Astrocyte (in vitro differentiated cells and primary cell): ENCODE measurements around the gene MGP. TPM values are rescaled to one million over a fixed set of nuclear protein-coding genes. Genes with fewer than 3 reads are reported as not detected.

Source experiments
- DNase-seq: peaks from one replicate; pipeline ENCODE4 v3.0.0-alpha.2; 2010; ENCODE audit warnings: low read depth
- FAIRE-seq: peaks from 2 replicates; lab custom pipeline; 2011; peaks lifted over from hg19 to GRCh38; lab: Jason Lieb, UNC
- H2AFZ ChIP-seq: 2 replicates; pipeline ENCODE4 v1.6.0; 2012; ENCODE audit warnings: low read depth, low read length, inconsistent platforms
- H3K27ac ChIP-seq: 2 replicates; pipeline ENCODE4 v1.5.1; 2011; ENCODE audit warnings: low read depth, low read length, inconsistent platforms
- H3K27me3 ChIP-seq: 2 replicates; pipeline ENCODE4 v1.6.0; 2011; ENCODE audit warnings: low read length, inconsistent platforms; ENCODE audit not compliant: insufficient read depth
- H3K36me3 ChIP-seq: 2 replicates; pipeline ENCODE4 v1.5.1; 2011; ENCODE audit warnings: low read length, inconsistent platforms; ENCODE audit not compliant: insufficient read depth
- H3K4me1 ChIP-seq: 2 replicates; pipeline ENCODE4 v1.5.1; 2011; ENCODE audit warnings: low read length, inconsistent platforms; ENCODE audit not compliant: insufficient read depth
- H3K4me2 ChIP-seq: 2 replicates; pipeline ENCODE4 v1.6.0; 2012; ENCODE audit warnings: low read length, inconsistent platforms
- H3K4me3 ChIP-seq: 2 replicates; pipeline ENCODE4 v1.5.1; 2011; ENCODE audit warnings: low read depth, mild to moderate bottlenecking, low read length, inconsistent platforms; ENCODE audit not compliant: insufficient read depth
- H3K79me2 ChIP-seq: 2 replicates; pipeline ENCODE4 v1.6.0; 2012; ENCODE audit warnings: mild to moderate bottlenecking, low read length, inconsistent platforms; ENCODE audit not compliant: insufficient read depth
- H3K9ac ChIP-seq: 2 replicates; pipeline ENCODE4 v1.6.0; 2012; ENCODE audit warnings: mild to moderate bottlenecking, low read length, inconsistent platforms
- H3K9me3 ChIP-seq: 2 replicates; pipeline ENCODE4 v1.5.1; 2012; ENCODE audit warnings: low read depth, mild to moderate bottlenecking, low read length, inconsistent platforms; ENCODE audit not compliant: insufficient read depth
- H4K20me1 ChIP-seq: 2 replicates; pipeline ENCODE4 v1.6.0; 2012; ENCODE audit warnings: low read length, inconsistent platforms; ENCODE audit not compliant: insufficient read depth
- H3K27ac Mint-ChIP-seq: one replicate; pipeline ENCODE4 v1.8.0; 2021; ENCODE audit warnings: mild to moderate bottlenecking, mixed read lengths; ENCODE audit not compliant: unreplicated experiment
- H3K27me3 Mint-ChIP-seq: one replicate; pipeline ENCODE4 v1.8.0; 2021; ENCODE audit warnings: low read depth, mixed read lengths; ENCODE audit not compliant: unreplicated experiment
- H3K36me3 Mint-ChIP-seq: one replicate; pipeline ENCODE4 v1.8.0; 2021; ENCODE audit warnings: low read depth, mixed read lengths; ENCODE audit not compliant: unreplicated experiment
- H3K4me1 Mint-ChIP-seq: one replicate; pipeline ENCODE4 v1.8.0; 2021; ENCODE audit warnings: low read depth, mixed read lengths; ENCODE audit not compliant: unreplicated experiment
- H3K4me3 Mint-ChIP-seq: one replicate; pipeline ENCODE4 v1.8.0; 2021; ENCODE audit warnings: mild to moderate bottlenecking, moderate library complexity, mixed read lengths; ENCODE audit not compliant: unreplicated experiment
- H3K9me3 Mint-ChIP-seq: one replicate; pipeline ENCODE4 v1.8.0; 2021; ENCODE audit warnings: mild to moderate bottlenecking, mixed read lengths; ENCODE audit not compliant: unreplicated experiment
- EZH2 ChIP-seq: IDR thresholded peaks from 2 replicates; pipeline ENCODE4 v1.6.1; 2012; ENCODE audit warnings: mild to moderate bottlenecking, low read length, inconsistent platforms; ENCODE audit not compliant: insufficient read depth
- total RNA-seq: library from RNA; stranded (reverse); gene quantifications from 2 replicates; pipeline ENCODE4 v1.2.1, GENCODE V29; 2021
- TF ChIP-seq, protein P1 (sequence below): IDR thresholded peaks from 2 replicates; pipeline ENCODE4 v1.5.1; 2011; ENCODE audit warnings: low read depth, mild to moderate bottlenecking, inconsistent platforms, low read length, moderate library complexity; ENCODE audit not compliant: insufficient read depth

The MGP gene
- total RNA-seq, 1 donor from 2014 or later: not detected

DNA sequence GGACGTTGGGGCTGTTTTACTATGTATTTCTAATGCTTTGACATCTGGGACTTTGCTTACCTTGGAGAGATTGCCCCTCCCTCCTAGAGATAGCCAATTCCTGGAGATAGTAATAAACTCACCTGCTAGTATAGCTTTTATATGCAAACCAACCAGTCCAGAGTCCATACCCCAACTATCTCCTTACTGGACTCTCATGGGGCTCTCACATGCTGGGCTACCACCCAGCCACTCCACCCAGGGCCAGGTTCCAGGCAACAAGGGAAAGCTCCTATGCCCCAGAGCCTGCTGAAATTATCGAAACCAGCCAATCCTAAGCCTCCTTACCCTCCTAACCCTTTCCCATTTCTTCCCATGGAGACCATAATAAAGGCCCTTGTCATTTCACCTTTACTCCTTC is 25.5 kb upstream of the MGP start:
- Histone ChIP-seq H3K27ac (peak overlapping the region; percentile 66), H3K36me3 (no peaks in the 10 kb centered on the region), H4K20me1 (no peaks in the 10 kb centered on the region), H3K4me3 (no peak overlapping the region), H3K4me2 (peak overlapping the region; percentile 74), H3K9me3 (no peaks in the 10 kb centered on the region), H3K4me1 (peaks cover 12% of the 10 kb centered on the region), H2AFZ (no peak overlapping the region), H3K79me2 (no peaks in the 10 kb centered on the region), H3K27me3 (no peaks in the 10 kb centered on the region), H3K9ac (no peak overlapping the region)
- no peak overlapping the region for H3K27ac Mint-ChIP-seq
- DNase-seq (no peak), FAIRE-seq (no peak)
- no peak overlapping the region for H3K4me3 Mint-ChIP-seq
- H3K9me3 Mint-ChIP-seq: peaks cover under 1% of the 10 kb centered on the region
- H3K27me3 Mint-ChIP-seq: no peaks in the 10 kb centered on the region
- H3K4me1 Mint-ChIP-seq: peaks cover 9% of the 10 kb centered on the region
- no peak for TF ChIP-seq EZH2
- TF ChIP-seq, protein P1, sequence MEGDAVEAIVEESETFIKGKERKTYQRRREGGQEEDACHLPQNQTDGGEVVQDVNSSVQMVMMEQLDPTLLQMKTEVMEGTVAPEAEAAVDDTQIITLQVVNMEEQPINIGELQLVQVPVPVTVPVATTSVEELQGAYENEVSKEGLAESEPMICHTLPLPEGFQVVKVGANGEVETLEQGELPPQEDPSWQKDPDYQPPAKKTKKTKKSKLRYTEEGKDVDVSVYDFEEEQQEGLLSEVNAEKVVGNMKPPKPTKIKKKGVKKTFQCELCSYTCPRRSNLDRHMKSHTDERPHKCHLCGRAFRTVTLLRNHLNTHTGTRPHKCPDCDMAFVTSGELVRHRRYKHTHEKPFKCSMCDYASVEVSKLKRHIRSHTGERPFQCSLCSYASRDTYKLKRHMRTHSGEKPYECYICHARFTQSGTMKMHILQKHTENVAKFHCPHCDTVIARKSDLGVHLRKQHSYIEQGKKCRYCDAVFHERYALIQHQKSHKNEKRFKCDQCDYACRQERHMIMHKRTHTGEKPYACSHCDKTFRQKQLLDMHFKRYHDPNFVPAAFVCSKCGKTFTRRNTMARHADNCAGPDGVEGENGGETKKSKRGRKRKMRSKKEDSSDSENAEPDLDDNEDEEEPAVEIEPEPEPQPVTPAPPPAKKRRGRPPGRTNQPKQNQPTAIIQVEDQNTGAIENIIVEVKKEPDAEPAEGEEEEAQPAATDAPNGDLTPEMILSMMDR: no peak
- H3K36me3 Mint-ChIP-seq: no peaks in the 10 kb centered on the region

DNA sequence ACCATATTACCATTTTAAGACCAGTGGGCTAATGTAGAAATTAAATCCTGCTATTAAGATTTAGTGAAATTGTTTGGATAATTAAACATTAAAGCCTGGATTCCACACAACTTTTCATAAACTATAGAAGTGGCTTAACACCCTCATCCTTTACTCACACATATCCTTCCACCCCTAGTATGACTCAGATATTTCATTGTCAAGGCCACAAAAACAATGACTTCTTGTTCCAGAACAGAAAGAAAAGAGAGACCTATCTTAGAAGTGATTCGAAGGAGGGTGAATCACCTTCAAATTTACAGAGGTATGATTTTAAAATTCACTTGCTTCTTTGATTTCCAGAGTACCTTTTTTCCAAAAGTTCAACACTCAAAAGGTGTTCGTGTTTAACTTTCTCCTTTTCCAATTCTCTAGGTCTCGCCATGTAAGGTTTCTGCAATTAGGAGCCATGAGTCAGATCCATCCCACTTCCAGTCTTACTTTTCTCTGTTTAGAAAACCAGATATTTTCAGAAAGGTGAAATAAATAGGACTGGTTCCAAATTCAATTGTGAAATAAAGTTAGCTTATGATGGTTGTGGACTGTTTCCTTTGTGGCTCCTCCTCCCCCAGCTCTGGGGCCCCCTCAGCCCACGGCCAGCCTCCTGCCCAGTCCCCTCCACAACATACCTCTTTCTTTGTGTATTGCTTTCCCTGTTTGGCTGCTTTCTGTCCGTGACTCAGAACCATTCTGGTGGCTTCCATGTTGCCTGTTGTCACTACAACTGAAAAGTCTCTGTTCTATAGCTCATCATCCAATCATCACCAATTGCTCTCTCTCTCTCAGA is 24.6 kb upstream of the MGP start:
- peaks cover 2% of the 10 kb centered on the region for H3K9me3 Mint-ChIP-seq
- no peaks in the 10 kb centered on the region for H3K27me3 Mint-ChIP-seq
- H3K9ac ChIP-seq: no peak overlapping the region
- peak overlapping the region; percentile 43 for H2AFZ ChIP-seq
- H3K4me1 Mint-ChIP-seq: peaks cover 9% of the 10 kb centered on the region
- peak overlapping the region; percentile 21 for H3K27ac Mint-ChIP-seq
- TF ChIP-seq, protein P1: no peak
- TF ChIP-seq EZH2: no peak
- no peaks in the 10 kb centered on the region for H3K36me3 ChIP-seq
- FAIRE-seq (no peak), DNase-seq (peak; percentile 72)
- H3K4me1 ChIP-seq: peaks cover 12% of the 10 kb centered on the region
- no peaks in the 10 kb centered on the region for H3K9me3 ChIP-seq
- peak overlapping the region; percentile 66 for H3K27ac ChIP-seq
- H3K79me2 ChIP-seq: no peaks in the 10 kb centered on the region
- H3K4me2 ChIP-seq: peak overlapping the region; percentile 74
- H3K4me3 Mint-ChIP-seq: no peak overlapping the region
- H3K4me3 ChIP-seq: no peak overlapping the region
- no peaks in the 10 kb centered on the region for H4K20me1 ChIP-seq
- no peaks in the 10 kb centered on the region for H3K27me3 ChIP-seq
- H3K36me3 Mint-ChIP-seq: no peaks in the 10 kb centered on the region

DNA sequence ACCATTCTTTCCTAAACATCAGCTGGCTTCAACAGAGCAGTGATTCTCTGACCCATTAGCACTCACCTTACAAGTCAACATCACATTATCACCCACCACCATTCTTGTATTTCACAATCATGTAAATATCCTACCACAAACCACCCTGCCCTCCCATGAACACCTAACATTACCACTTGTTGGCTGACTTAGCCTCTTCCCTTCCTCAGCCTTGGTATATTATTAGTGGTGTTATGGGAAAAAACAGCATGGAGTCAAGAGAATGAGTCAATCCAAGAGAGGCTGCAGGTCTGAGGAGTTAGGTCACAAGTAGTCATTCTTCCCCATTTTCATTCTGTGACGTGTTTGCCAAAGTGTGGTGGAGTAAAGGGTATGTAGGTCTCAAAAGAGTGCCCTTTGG is 22.3 kb upstream of the MGP start:
- no peaks in the 10 kb centered on the region for H4K20me1 ChIP-seq
- H3K79me2 ChIP-seq: no peaks in the 10 kb centered on the region
- no peak overlapping the region for H2AFZ ChIP-seq
- TF ChIP-seq, protein P1: no peak
- no peak for TF ChIP-seq EZH2
- H3K27ac Mint-ChIP-seq: no peak overlapping the region
- H3K4me2 ChIP-seq: no peak overlapping the region
- no peaks in the 10 kb centered on the region for H3K36me3 Mint-ChIP-seq
- no peak overlapping the region for H3K4me3 ChIP-seq
- H3K27me3 ChIP-seq: no peaks in the 10 kb centered on the region
- no peaks in the 10 kb centered on the region for H3K27me3 Mint-ChIP-seq
- H3K4me3 Mint-ChIP-seq: no peak overlapping the region
- no peaks in the 10 kb centered on the region for H3K36me3 ChIP-seq
- H3K9me3 ChIP-seq: no peaks in the 10 kb centered on the region
- peaks cover 12% of the 10 kb centered on the region for H3K4me1 ChIP-seq
- FAIRE-seq: no peak
- no peak overlapping the region for H3K9ac ChIP-seq
- H3K9me3 Mint-ChIP-seq: peaks cover 2% of the 10 kb centered on the region
- H3K4me1 Mint-ChIP-seq: peaks cover 9% of the 10 kb centered on the region
- no peak overlapping the region for H3K27ac ChIP-seq
- no peak for DNase-seq
